ENCODE measurements around the gene MDN1. TPM values are rescaled to one million over a fixed set of nuclear protein-coding genes. Genes with fewer than 3 reads are reported as not detected.

MDN1 gene
- total and polyA plus RNA-seq, 2 of the 13 experiments (the other 11 are each of a cell fraction or from before 2014, with no cell fraction given), result 18.8 to 52.9 TPM

DNA sequence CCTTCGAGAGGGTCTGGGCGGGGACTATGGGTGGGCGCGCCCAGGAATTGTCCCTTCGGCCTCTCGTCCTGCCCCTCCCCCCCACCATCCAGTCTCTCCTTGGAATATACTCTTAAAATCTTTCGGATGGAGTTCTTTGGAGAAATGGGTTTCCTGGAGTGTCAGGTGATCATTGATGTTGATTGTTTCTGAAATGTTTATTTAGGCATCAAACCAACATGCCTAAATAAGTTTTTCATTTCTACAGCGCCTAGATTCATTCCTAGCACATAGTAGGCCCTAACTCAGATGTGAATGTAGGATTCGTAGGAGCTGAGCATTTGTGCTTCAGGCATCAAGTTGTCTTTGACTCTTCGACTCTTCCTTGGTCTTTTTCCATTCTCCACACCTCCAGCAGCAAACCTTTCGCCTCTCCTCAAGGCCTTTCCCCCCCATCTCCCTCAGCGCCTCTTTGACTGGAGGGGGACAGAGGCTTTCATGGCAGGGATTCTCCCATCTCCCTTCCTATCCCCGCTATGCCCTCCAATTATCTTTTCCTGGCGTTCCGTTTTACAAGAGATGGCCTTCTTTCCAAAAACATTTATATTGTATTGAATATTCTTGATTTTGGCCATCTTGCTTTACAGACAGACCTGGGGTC is 10.7 kb upstream of the MDN1 start (continued):
- TF ChIP-seq, protein P1, sequence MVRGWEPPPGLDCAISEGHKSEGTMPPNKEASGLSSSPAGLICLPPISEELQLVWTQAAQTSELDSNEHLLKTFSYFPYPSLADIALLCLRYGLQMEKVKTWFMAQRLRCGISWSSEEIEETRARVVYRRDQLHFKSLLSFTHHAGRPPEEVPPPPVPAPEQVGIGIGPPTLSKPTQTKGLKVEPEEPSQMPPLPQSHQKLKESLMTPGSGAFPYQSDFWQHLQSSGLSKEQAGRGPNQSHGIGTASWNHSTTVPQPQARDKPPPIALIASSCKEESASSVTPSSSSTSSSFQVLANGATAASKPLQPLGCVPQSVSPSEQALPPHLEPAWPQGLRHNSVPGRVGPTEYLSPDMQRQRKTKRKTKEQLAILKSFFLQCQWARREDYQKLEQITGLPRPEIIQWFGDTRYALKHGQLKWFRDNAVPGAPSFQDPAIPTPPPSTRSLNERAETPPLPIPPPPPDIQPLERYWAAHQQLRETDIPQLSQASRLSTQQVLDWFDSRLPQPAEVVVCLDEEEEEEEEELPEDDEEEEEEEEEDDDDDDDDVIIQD (CRISPR knock-in tag; IDR thresholded peaks at IDR 0.05; ENCODE audit: low read depth), result no peak
- no peak for TF ChIP-seq FUBP1 (CRISPR knock-in tag; IDR thresholded peaks at IDR 0.05; ENCODE audit: borderline replicate concordance)
- TF ChIP-seq KDM5B (CRISPR knock-in tag; IDR thresholded peaks at IDR 0.05; ENCODE audit: borderline replicate concordance), result 0 out of 2 replicates have a peak, but pooled peaks have one; percentile 11
- no peak for TF ChIP-seq CEBPZ (IDR thresholded peaks at IDR 0.05; ENCODE audit: low read length)
- TF ChIP-seq SMAD1 (CRISPR knock-in tag; IDR thresholded peaks at IDR 0.05; ENCODE audit: borderline replicate concordance, low read depth), result no peak
- TF ChIP-seq RCOR2 (CRISPR knock-in tag; IDR thresholded peaks at IDR 0.05), result no peak
- TF ChIP-seq MXD3 (CRISPR knock-in tag; IDR thresholded peaks at IDR 0.05), result 0 out of 2 replicates have a peak, but pooled peaks have one; percentile 2
- TF ChIP-seq ZNF326 (CRISPR knock-in tag; IDR thresholded peaks at IDR 0.05; ENCODE audit: borderline replicate concordance), result no peak
- TF ChIP-seq KLF13 (CRISPR knock-in tag; IDR thresholded peaks at IDR 0.05), result no peak
- no peak for TF ChIP-seq ZNF510 (CRISPR knock-in tag; IDR thresholded peaks at IDR 0.05; ENCODE audit: low read depth)
- no peak for TF ChIP-seq ZNF781 (CRISPR knock-in tag; IDR thresholded peaks at IDR 0.05; ENCODE audit: borderline replicate concordance, not compliant biosample characterization)
- no peak for TF ChIP-seq ZNF33A (CRISPR knock-in tag; IDR thresholded peaks at IDR 0.05; ENCODE audit: borderline replicate concordance)
- TF ChIP-seq KLF12 (CRISPR knock-in tag; IDR thresholded peaks at IDR 0.05; ENCODE audit: borderline replicate concordance), result no peak
- TF ChIP-seq ATF7 (IDR thresholded peaks at IDR 0.05), result no peak
- TF ChIP-seq ATF7 (CRISPR knock-in tag; IDR thresholded peaks at IDR 0.05), result no peak
- TF ChIP-seq, protein P2, sequence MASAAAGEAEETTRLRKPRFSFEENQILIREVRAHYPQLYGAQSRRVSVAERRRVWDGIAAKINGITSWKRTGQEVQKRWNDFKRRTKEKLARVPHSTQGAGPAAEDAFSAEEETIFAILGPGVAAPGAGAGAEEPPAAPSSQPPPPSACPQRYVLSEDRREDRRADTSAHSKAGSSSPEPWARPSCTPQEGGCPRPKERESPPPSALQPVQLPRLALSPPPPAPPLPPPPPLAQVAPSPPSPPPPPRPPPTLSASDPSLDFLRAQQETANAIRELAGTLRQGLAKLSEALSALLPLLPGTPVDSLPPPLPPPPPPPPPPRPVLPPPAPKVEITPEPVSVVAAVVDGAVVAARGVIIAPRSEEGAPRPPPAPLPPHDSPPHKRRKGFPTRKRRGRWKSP (CRISPR knock-in tag; IDR thresholded peaks at IDR 0.05), result 0 out of 2 replicates have a peak, but pooled peaks have one; percentile 8

Data from HepG2 (cell line).